Measurements from ENCODE around the gene XPNPEP1. TPM values are rescaled to one million over a fixed set of nuclear protein-coding genes. Genes with fewer than 3 reads are reported as not detected.

XPNPEP1 gene
- total and polyA plus RNA-seq, 8 donors, result 21.7 to 180 (median 63.8) TPM

GRCh38 chr10:109946680-109947079, 23.4 kb upstream of the XPNPEP1 start:
- H3K4me1 ChIP-seq, result no peaks in the 10 kb centered on the region
- H3K27ac ChIP-seq, result no peak overlapping the region
- H3K9me3 ChIP-seq, result no peaks in the 10 kb centered on the region
- no peaks in the 10 kb centered on the region for H3K36me3 ChIP-seq
- DNase-seq, result no peak
- TF ChIP-seq EP300 (IDR thresholded peaks at IDR 0.05), result no peak
- no peak for TF ChIP-seq CTCF (IDR thresholded peaks at IDR 0.05)
- TF ChIP-seq POLR2A (IDR thresholded peaks at IDR 0.05), result no peak
- no peak for TF ChIP-seq POLR2AphosphoS5 (IDR thresholded peaks at IDR 0.05)
- intact Hi-C loops (cut with DNase I; ENCODE audit: low total_unique reads), result no loop called here
- WGBS, 5 donors, result 83 to 94% (median 89%) methylated on average over 3 of the region's 3 CpGs
- H3K4me3 ChIP-seq, result no peak overlapping the region
- no peaks in the 10 kb centered on the region for H3K27me3 ChIP-seq

- TF ChIP-seq EP300 (IDR thresholded peaks at IDR 0.05) (no peak), POLR2AphosphoS5 (IDR thresholded peaks at IDR 0.05) (no peak), POLR2A (IDR thresholded peaks at IDR 0.05) (no peak), CTCF (IDR thresholded peaks at IDR 0.05) (no peak)
- Histone ChIP-seq H3K36me3 (no peaks in the 10 kb centered on the region), H3K4me3 (no peak overlapping the region), H3K27me3 (no peaks in the 10 kb centered on the region), H3K9me3 (no peaks in the 10 kb centered on the region), H3K27ac (no peak overlapping the region), H3K4me1 (no peaks in the 10 kb centered on the region)
- intact Hi-C loops (cut with DNase I; ENCODE audit: low total_unique reads), result no loop called here
- WGBS, 5 donors, result 50 to 72% (median 61%) methylated on average over 4 of the region's 4 CpGs
- DNase-seq, result no peak
These were observed 22.3 kb upstream of the XPNPEP1 start for GRCh38 chr10:109945473-109946177.

GRCh38 chr10:109944613-109945012, 21.3 kb upstream of the XPNPEP1 start:
- H3K27me3 ChIP-seq, result no peaks in the 10 kb centered on the region
- no peak overlapping the region for H3K27ac ChIP-seq
- no peak for DNase-seq
- 62 to 73% (median 64%) methylated on average over 1 of the region's 1 CpG for WGBS, 5 donors
- H3K36me3 ChIP-seq, result no peaks in the 10 kb centered on the region
- intact Hi-C loops (cut with DNase I; ENCODE audit: low total_unique reads), result no loop called here
- no peaks in the 10 kb centered on the region for H3K9me3 ChIP-seq
- no peak overlapping the region for H3K4me3 ChIP-seq
- TF ChIP-seq POLR2A (IDR thresholded peaks at IDR 0.05) (no peak), POLR2AphosphoS5 (IDR thresholded peaks at IDR 0.05) (no peak), EP300 (IDR thresholded peaks at IDR 0.05) (no peak), CTCF (IDR thresholded peaks at IDR 0.05) (no peak)
- H3K4me1 ChIP-seq, result no peaks in the 10 kb centered on the region

- Histone ChIP-seq H3K4me3 (no peak overlapping the region), H3K27me3 (no peaks in the 10 kb centered on the region), H3K4me1 (no peaks in the 10 kb centered on the region), H3K9me3 (no peaks in the 10 kb centered on the region), H3K27ac (no peak overlapping the region), H3K36me3 (no peaks in the 10 kb centered on the region)
- DNase-seq, result no peak
- 78 to 91% (median 87%) methylated on average over 4 of the region's 4 CpGs for WGBS, 5 donors
- TF ChIP-seq EP300 (IDR thresholded peaks at IDR 0.05), result no peak
- TF ChIP-seq CTCF (IDR thresholded peaks at IDR 0.05), result no peak
- intact Hi-C loops (cut with DNase I; ENCODE audit: low total_unique reads), result no loop called here
These were observed 18.0 kb upstream of the XPNPEP1 start for GRCh38 chr10:109941236-109941862.
